ENCODE measurements around the gene PLB1.

PLB1 gene

GRCh38 chr2:28628987-28629386 lies 133.1 kb downstream of the PLB1 start:
- DNase-seq (ENCODE audit: low read depth): no peak

- DNase-seq (ENCODE audit: low read depth): no peak
Observed at GRCh38 chr2:28629910-28630309, 134.1 kb downstream of the PLB1 start.

GRCh38 chr2:28630341-28630740 lies 134.5 kb downstream of the PLB1 start:
- no peak for DNase-seq (ENCODE audit: low read depth)

GRCh38 chr2:28631514-28632206 lies 135.8 kb downstream of the PLB1 start:
- DNase-seq (ENCODE audit: low read depth): no peak

GRCh38 chr2:28632791-28633190 lies 136.9 kb downstream of the PLB1 start:
- DNase-seq (ENCODE audit: low read depth): no peak

- no peak for DNase-seq (ENCODE audit: low read depth)
Observed at GRCh38 chr2:28633204-28633603, 137.3 kb downstream of the PLB1 start.

GRCh38 chr2:28633746-28634145 lies 137.9 kb downstream of the PLB1 start:
- peak; percentile 84 for DNase-seq (ENCODE audit: low read depth)

GRCh38 chr2:28635191-28635611 lies 139.3 kb downstream of the PLB1 start:
- DNase-seq (ENCODE audit: low read depth): no peak

GRCh38 chr2:28636491-28636890 lies 140.6 kb downstream of the PLB1 start:
- no peak for DNase-seq (ENCODE audit: low read depth)

GRCh38 chr2:28637066-28638047 lies 141.5 kb downstream of the PLB1 start:
- no peak for DNase-seq (ENCODE audit: low read depth)

GRCh38 chr2:28638102-28638501 lies 142.2 kb downstream of the PLB1 start:
- no peak for DNase-seq (ENCODE audit: low read depth)

- DNase-seq (ENCODE audit: low read depth): no peak
Observed at GRCh38 chr2:28639092-28639691, 143.3 kb downstream of the PLB1 start.

GRCh38 chr2:28639836-28640235 lies 144.0 kb downstream of the PLB1 start:
- no peak for DNase-seq (ENCODE audit: low read depth)

GRCh38 chr2:28640260-28640907 lies 144.5 kb downstream of the PLB1 start:
- DNase-seq (ENCODE audit: low read depth): no peak

GRCh38 chr2:28640908-28641300 lies 145.0 kb downstream of the PLB1 start:
- DNase-seq (ENCODE audit: low read depth): no peak

- DNase-seq (ENCODE audit: low read depth): no peak
Observed at GRCh38 chr2:28642796-28643195, 146.9 kb downstream of the PLB1 start.

GRCh38 chr2:28643327-28643726 lies 147.5 kb downstream of the PLB1 start:
- DNase-seq (ENCODE audit: low read depth): no peak

GRCh38 chr2:28643911-28644334 lies 148.1 kb downstream of the PLB1 start:
- peak; percentile 85 for DNase-seq (ENCODE audit: low read depth)

GRCh38 chr2:28644760-28645159 lies 148.9 kb downstream of the PLB1 start:
- DNase-seq (ENCODE audit: low read depth): no peak

GRCh38 chr2:28645553-28645952 lies 149.7 kb downstream of the PLB1 start:
- DNase-seq (ENCODE audit: low read depth): no peak

GRCh38 chr2:28647682-28648081 lies 151.8 kb downstream of the PLB1 start:
- no peak for DNase-seq (ENCODE audit: low read depth)

- no peak for DNase-seq (ENCODE audit: low read depth)
Observed at GRCh38 chr2:28648147-28648546, 152.3 kb downstream of the PLB1 start.

All from EH (cell line).